ENCODE measurements around the gene CELF1.

DNA sequence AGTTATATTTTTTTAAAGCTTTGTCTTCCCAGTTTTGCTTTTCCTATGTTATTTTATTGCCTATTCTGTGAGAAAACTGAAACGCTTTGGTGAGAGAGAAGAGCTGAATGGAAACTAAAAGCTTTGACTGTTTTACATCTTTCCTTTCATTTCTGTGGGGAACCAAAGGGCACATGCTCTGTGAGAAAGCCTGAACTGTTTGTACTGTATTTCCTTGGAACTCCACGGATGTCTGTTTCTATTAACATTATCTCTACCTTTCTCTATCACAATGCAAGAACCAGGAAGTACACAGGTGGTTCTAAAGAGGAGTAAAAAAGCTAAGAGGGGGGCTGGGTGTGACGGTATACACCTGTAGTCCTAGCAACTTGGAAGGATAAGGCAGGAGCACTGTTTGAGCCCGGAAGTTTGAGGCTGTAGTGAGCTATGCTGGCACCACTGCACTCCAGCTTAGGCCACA, 43.8 kb downstream of the CELF1 start:
- TF ChIP-seq ZNF274 (IDR thresholded peaks at IDR 0.05; ENCODE audit: insufficient read depth, insufficient read length) (no peak), RFX5 (IDR thresholded peaks at IDR 0.05; ENCODE audit: low read depth, low read length) (no peak), HDAC6 (IDR thresholded peaks at IDR 0.05; ENCODE audit: unreplicated experiment) (no peak), POLR2A (IDR thresholded peaks at IDR 0.05; ENCODE audit: low read depth, low read length) (no peak), FOXM1 (IDR thresholded peaks at IDR 0.05; ENCODE audit: low read depth, low read length) (no peak)
- TF ChIP-seq, protein P1, sequence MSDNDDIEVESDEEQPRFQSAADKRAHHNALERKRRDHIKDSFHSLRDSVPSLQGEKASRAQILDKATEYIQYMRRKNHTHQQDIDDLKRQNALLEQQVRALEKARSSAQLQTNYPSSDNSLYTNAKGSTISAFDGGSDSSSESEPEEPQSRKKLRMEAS (IDR thresholded peaks at IDR 0.05; ENCODE audit: low read depth, low read length), result no peak
- TF ChIP-seq, protein P2, sequence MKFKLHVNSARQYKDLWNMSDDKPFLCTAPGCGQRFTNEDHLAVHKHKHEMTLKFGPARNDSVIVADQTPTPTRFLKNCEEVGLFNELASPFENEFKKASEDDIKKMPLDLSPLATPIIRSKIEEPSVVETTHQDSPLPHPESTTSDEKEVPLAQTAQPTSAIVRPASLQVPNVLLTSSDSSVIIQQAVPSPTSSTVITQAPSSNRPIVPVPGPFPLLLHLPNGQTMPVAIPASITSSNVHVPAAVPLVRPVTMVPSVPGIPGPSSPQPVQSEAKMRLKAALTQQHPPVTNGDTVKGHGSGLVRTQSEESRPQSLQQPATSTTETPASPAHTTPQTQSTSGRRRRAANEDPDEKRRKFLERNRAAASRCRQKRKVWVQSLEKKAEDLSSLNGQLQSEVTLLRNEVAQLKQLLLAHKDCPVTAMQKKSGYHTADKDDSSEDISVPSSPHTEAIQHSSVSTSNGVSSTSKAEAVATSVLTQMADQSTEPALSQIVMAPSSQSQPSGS (IDR thresholded peaks at IDR 0.05; ENCODE audit: low read length), result no peak
- TF ChIP-seq, protein P3, sequence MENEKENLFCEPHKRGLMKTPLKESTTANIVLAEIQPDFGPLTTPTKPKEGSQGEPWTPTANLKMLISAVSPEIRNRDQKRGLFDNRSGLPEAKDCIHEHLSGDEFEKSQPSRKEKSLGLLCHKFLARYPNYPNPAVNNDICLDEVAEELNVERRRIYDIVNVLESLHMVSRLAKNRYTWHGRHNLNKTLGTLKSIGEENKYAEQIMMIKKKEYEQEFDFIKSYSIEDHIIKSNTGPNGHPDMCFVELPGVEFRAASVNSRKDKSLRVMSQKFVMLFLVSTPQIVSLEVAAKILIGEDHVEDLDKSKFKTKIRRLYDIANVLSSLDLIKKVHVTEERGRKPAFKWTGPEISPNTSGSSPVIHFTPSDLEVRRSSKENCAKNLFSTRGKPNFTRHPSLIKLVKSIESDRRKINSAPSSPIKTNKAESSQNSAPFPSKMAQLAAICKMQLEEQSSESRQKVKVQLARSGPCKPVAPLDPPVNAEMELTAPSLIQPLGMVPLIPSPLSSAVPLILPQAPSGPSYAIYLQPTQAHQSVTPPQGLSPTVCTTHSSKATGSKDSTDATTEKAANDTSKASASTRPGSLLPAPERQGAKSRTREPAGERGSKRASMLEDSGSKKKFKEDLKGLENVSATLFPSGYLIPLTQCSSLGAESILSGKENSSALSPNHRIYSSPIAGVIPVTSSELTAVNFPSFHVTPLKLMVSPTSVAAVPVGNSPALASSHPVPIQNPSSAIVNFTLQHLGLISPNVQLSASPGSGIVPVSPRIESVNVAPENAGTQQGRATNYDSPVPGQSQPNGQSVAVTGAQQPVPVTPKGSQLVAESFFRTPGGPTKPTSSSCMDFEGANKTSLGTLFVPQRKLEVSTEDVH (IDR thresholded peaks at IDR 0.05; ENCODE audit: low read depth, partially characterized antibody), result no peak
